ENCODE data around the gene DPEP3.

DNA sequence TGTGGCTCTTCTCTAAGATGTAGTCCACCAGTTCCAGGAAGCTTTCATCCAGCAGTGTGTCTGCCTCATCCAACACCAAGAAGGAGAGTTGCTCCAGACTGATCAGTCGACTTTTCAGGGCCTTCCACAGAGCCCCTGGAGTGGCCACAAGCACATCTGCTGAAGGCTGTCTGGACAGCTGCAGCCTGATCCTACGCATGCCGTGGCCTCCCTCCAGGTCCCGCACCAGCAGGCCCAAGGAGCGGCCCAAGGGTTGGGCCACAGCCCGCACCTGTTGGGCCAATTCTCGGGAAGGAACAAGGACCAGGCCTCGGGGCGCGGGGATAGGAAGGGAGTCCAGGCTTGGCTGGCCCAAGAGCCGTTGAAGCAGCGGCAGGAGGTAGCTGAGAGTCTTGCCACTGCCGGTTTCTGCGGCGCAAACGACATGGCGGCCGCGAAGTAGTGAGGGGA is 42.0 kb upstream of the DPEP3 start:
- TF ChIP-seq, protein P1, sequence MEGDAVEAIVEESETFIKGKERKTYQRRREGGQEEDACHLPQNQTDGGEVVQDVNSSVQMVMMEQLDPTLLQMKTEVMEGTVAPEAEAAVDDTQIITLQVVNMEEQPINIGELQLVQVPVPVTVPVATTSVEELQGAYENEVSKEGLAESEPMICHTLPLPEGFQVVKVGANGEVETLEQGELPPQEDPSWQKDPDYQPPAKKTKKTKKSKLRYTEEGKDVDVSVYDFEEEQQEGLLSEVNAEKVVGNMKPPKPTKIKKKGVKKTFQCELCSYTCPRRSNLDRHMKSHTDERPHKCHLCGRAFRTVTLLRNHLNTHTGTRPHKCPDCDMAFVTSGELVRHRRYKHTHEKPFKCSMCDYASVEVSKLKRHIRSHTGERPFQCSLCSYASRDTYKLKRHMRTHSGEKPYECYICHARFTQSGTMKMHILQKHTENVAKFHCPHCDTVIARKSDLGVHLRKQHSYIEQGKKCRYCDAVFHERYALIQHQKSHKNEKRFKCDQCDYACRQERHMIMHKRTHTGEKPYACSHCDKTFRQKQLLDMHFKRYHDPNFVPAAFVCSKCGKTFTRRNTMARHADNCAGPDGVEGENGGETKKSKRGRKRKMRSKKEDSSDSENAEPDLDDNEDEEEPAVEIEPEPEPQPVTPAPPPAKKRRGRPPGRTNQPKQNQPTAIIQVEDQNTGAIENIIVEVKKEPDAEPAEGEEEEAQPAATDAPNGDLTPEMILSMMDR (IDR thresholded peaks at IDR 0.05; ENCODE audit: insufficient read depth, low read length, poor library complexity, severe bottlenecking) = no peak
- TF ChIP-seq EZH2phosphoT487 (conservative IDR thresholded peaks at IDR 0.05; ENCODE audit: low read length) = no peak
